Neural cell (in vitro differentiated cells): ENCODE measurements around the gene ANKIB1. TPM values are rescaled to one million over a fixed set of nuclear protein-coding genes. Genes with fewer than 3 reads are reported as not detected.

Source experiments
- H2AFZ ChIP-seq: fragments of 200-600, 300-800 bp; sonication (generic), shearing (Covaris generic); 2 replicates; pipeline ENCODE4 v1.6.0; 2014; ENCODE audit warnings: low read depth, mild to moderate bottlenecking, antibody characterized with exemption, low read length, moderate library complexity
- H3F3A ChIP-seq: fragments of 200-600 bp; shearing (Covaris generic); 2 replicates; pipeline ENCODE4 v1.6.1; 2016; ENCODE audit warnings: mild to moderate bottlenecking, moderate library complexity, mixed read lengths, antibody characterized with exemption, low read length; ENCODE audit not compliant: insufficient read depth, poor library complexity, severe bottlenecking
- H3K27ac ChIP-seq: fragments of 200-600, 300-800 bp; sonication (generic), shearing (Covaris generic); 2 replicates; pipeline ENCODE4 v1.5.1; 2014; ENCODE audit warnings: mild to moderate bottlenecking, low read length, moderate library complexity
- H3K27me3 ChIP-seq: fragments of 300-800, 200-600 bp; sonication (generic), shearing (Covaris generic); 2 replicates; pipeline ENCODE4 v1.6.0; 2014; ENCODE audit warnings: mild to moderate bottlenecking, low read depth, low read length, moderate library complexity; ENCODE audit not compliant: insufficient read depth
- H3K36me3 ChIP-seq: fragments of 300-800, 200-600 bp; sonication (generic), shearing (Covaris generic); 2 replicates; pipeline ENCODE4 v1.5.1; 2014; ENCODE audit warnings: mild to moderate bottlenecking, antibody characterized with exemption, low read length, moderate library complexity; ENCODE audit not compliant: insufficient read depth
- H3K4me2 ChIP-seq: fragments of 300-800, 200-600 bp; sonication (generic), shearing (Covaris generic); 2 replicates; pipeline ENCODE4 v1.6.0; 2014; ENCODE audit warnings: mild to moderate bottlenecking, low read length
- H3K4me3 ChIP-seq: fragments of 300-800, 200-600 bp; sonication (generic), shearing (Covaris generic); 2 replicates; pipeline ENCODE4 v1.5.1; 2014; ENCODE audit warnings: mild to moderate bottlenecking, low read length, moderate library complexity
- H3K79me2 ChIP-seq: fragments of 200-600 bp; shearing (Covaris generic); replicated peaks from 2 replicates; pipeline ENCODE4 v1.6.0; 2014; ENCODE audit warnings: mild to moderate bottlenecking, low read length, moderate library complexity; ENCODE audit not compliant: insufficient read depth
- H3K9ac ChIP-seq: fragments of 300-800, 200-600 bp; sonication (generic), shearing (Covaris generic); 2 replicates; pipeline ENCODE4 v1.6.1; 2016; ENCODE audit warnings: mild to moderate bottlenecking, low read length, mixed read lengths
- H3K9me2 ChIP-seq: fragments of 200-600 bp; shearing (Covaris generic); 2 replicates; pipeline ENCODE4 v1.6.1; 2016; ENCODE audit warnings: mild to moderate bottlenecking, low read length, mixed read lengths; ENCODE audit not compliant: insufficient read depth
- H3K9me3 ChIP-seq: fragments of 200-600, 300-800 bp; sonication (generic), shearing (Covaris generic); 2 replicates; pipeline ENCODE4 v1.6.1; 2016; ENCODE audit warnings: mild to moderate bottlenecking, mixed run types, low read length, moderate library complexity, mixed read lengths
- H4K20me1 ChIP-seq: fragments of 200-600 bp; shearing (Covaris generic); 2 replicates; pipeline ENCODE4 v1.6.1; 2016; ENCODE audit warnings: mild to moderate bottlenecking, mixed run types; ENCODE audit not compliant: insufficient read depth
- CTCF ChIP-seq: fragments of 450-650 bp; IDR thresholded peaks from 2 replicates; pipeline ENCODE4 v1.5.1; 2014; ENCODE audit warnings: antibody characterized with exemption, mild to moderate bottlenecking, moderate library complexity; ENCODE audit not compliant: poor library complexity, severe bottlenecking
- EP300 ChIP-seq: fragments of 450-650 bp; conservative IDR thresholded peaks from 2 replicates; pipeline ENCODE4 v1.6.1; 2014; ENCODE audit warnings: antibody characterized with exemption, mild to moderate bottlenecking, moderate library complexity; ENCODE audit not compliant: poor library complexity, severe bottlenecking
- EZH2 ChIP-seq: fragments of 200-600, 300-800 bp; shearing (Covaris generic), sonication (generic); IDR thresholded peaks from 2 replicates; pipeline ENCODE4 v1.6.1; 2014; ENCODE audit warnings: antibody characterized with exemption, low read length, borderline replicate concordance, mild to moderate bottlenecking; ENCODE audit not compliant: insufficient read depth, poor library complexity, severe bottlenecking
- MXI1 ChIP-seq: fragments of 450-650 bp; conservative IDR thresholded peaks from 2 replicates; pipeline ENCODE4 v1.6.1; 2014; ENCODE audit warnings: antibody characterized with exemption, mild to moderate bottlenecking; ENCODE audit not compliant: poor library complexity, severe bottlenecking
- POLR2AphosphoS5 ChIP-seq: IDR thresholded peaks from 2 replicates; pipeline ENCODE4 v1.6.1; 2012
- RAD21 ChIP-seq: fragments of 450-650 bp; conservative IDR thresholded peaks from 2 replicates; pipeline ENCODE4 v1.6.1; 2014; ENCODE audit warnings: antibody characterized with exemption, mild to moderate bottlenecking, moderate library complexity
- REST ChIP-seq: IDR thresholded peaks from 2 replicates; pipeline ENCODE4 v1.6.1; 2012; ENCODE audit warnings: borderline replicate concordance
- SMC3 ChIP-seq: fragments of 450-650 bp; conservative IDR thresholded peaks from 2 replicates; pipeline ENCODE4 v1.6.1; 2014; ENCODE audit warnings: antibody characterized with exemption, mild to moderate bottlenecking, moderate library complexity; ENCODE audit not compliant: poor library complexity
- TAF1 ChIP-seq: IDR thresholded peaks from 2 replicates; pipeline ENCODE4 v1.6.1; 2012; ENCODE audit warnings: low read depth
- polyA plus RNA-seq: library from polyadenylated mRNA; depleted of rRNA; stranded (reverse); fragments of >200 nt; gene quantifications from 2 replicates; pipeline ENCODE4 v1.2.3, GENCODE V29; 2014

ANKIB1 gene
- polyA plus RNA-seq, 1 donor from 2014 or later: 83.0 TPM

- H3K9me2 ChIP-seq: no peaks in the 10 kb centered on the region
- no peaks in the 10 kb centered on the region for H3K27me3 ChIP-seq
- no peaks in the 10 kb centered on the region for H3F3A ChIP-seq
- no peaks in the 10 kb centered on the region for H3K36me3 ChIP-seq
- no peak overlapping the region for H3K9ac ChIP-seq
- no peak overlapping the region for H3K27ac ChIP-seq
- TF ChIP-seq MXI1 (no peak), RAD21 (no peak), TAF1 (no peak), REST (no peak), SMC3 (no peak), CTCF (no peak), EP300 (no peak), POLR2AphosphoS5 (no peak), EZH2 (no peak)
- no peaks in the 10 kb centered on the region for H4K20me1 ChIP-seq
- H3K79me2 ChIP-seq: no peaks in the 10 kb centered on the region
- no peak overlapping the region for H3K4me3 ChIP-seq
- no peak overlapping the region for H2AFZ ChIP-seq
- H3K4me2 ChIP-seq: no peak overlapping the region
- no peaks in the 10 kb centered on the region for H3K9me3 ChIP-seq
Measured at GRCh38 chr7:92422926-92423325, 177.2 kb downstream of the ANKIB1 start.

GRCh38 chr7:92423710-92424131 is 177.9 kb downstream of the ANKIB1 start:
- no peak for TF ChIP-seq EZH2
- TF ChIP-seq TAF1: no peak
- TF ChIP-seq RAD21: no peak
- TF ChIP-seq EP300: no peak
- no peaks in the 10 kb centered on the region for H3K36me3 ChIP-seq
- H3K4me3 ChIP-seq: no peak overlapping the region
- H2AFZ ChIP-seq: no peak overlapping the region
- no peaks in the 10 kb centered on the region for H3F3A ChIP-seq
- no peaks in the 10 kb centered on the region for H3K79me2 ChIP-seq
- H3K9me3 ChIP-seq: no peaks in the 10 kb centered on the region
- no peak overlapping the region for H3K4me2 ChIP-seq
- no peak overlapping the region for H3K9ac ChIP-seq
- H3K27ac ChIP-seq: no peak overlapping the region
- H3K27me3 ChIP-seq: no peaks in the 10 kb centered on the region
- H3K9me2 ChIP-seq: no peaks in the 10 kb centered on the region
- H4K20me1 ChIP-seq: no peaks in the 10 kb centered on the region
